Suprapubic skin (tissue), 4 donors: ENCODE data around the gene SAT2.

Source experiments
- CTCF ChIP-seq, 2 donors: fragments of 200-600 bp in 1 of 2; fragments of 450-650 bp in 1 of 2; sonication (generic) in 1 of 2; IDR thresholded peaks; one replicate each; pipeline ENCODE4 v1.5.1; 2016 to 2019; ENCODE audit warnings: antibody characterized with exemption in 2 of 2, mild to moderate bottlenecking in 1 of 2, moderate library complexity in 1 of 2
- EP300 ChIP-seq: sonication (generic); formaldehyde crosslinking; IDR thresholded peaks from one replicate; pipeline ENCODE4 v1.6.1; 2017; ENCODE audit warnings: antibody characterized with exemption
- POLR2A ChIP-seq, 2 donors: fragments of 450-650 bp; IDR thresholded peaks; one replicate each; pipeline ENCODE4 v1.6.1; 2017; ENCODE audit warnings: antibody characterized with exemption in 2 of 2, mild to moderate bottlenecking in 2 of 2, moderate library complexity in 2 of 2
- POLR2AphosphoS5 ChIP-seq, 3 donors: sonication (generic); formaldehyde crosslinking; IDR thresholded peaks; one replicate each; pipeline ENCODE4 v1.6.1; 2017; ENCODE audit warnings: antibody characterized with exemption in 3 of 3

GRCh38 chr17:7656958-7657609 lies 29.5 kb upstream of the SAT2 start:
- TF ChIP-seq EP300 (no peak), CTCF (IDR thresholded peaks at IDR 0.05) (no peak), POLR2A (IDR thresholded peaks at IDR 0.05) (no peak), POLR2AphosphoS5 (IDR thresholded peaks at IDR 0.05) (no peak)
